Measurements from ENCODE around the gene CFAP99. TPM values are rescaled to one million over a fixed set of nuclear protein-coding genes. Genes with fewer than 3 reads are reported as not detected.

The CFAP99 gene
- total RNA-seq, 2 donors from 2014 or later = not detected

- Histone ChIP-seq H3K4me1 (peaks cover 13% of the 10 kb centered on the region), H3K4me3 (no peak overlapping the region), H3K36me3 (replicated peaks in 1 of 2; ENCODE audit: insufficient read depth in 1 of 2, low read depth in 2 of 2) (peaks cover 6 to 15% of the 10 kb centered on the region in 2 donors), H3K27me3 (no peaks in the 10 kb centered on the region), H3K27ac (peak overlapping the region in 2 of 4 donors; percentile 22 to 26), H3K9me3 (no peaks in the 10 kb centered on the region)
- ATAC-seq (no peak), DNase-seq (no peak)
- no peak for TF ChIP-seq POLR2A (IDR thresholded peaks at IDR 0.05)
- no peak for TF ChIP-seq CTCF (IDR thresholded peaks at IDR 0.05)
- 68 to 93% methylated on average over 2 to 3 of the region's 3 CpGs for WGBS, 2 donors
- intact Hi-C loops (cut with DNase I) = no loop called here
Observed at GRCh38 chr4:2494992-2495391, 76.2 kb downstream of the CFAP99 start.

GRCh38 chr4:2497324-2497723, 78.6 kb downstream of the CFAP99 start:
- Histone ChIP-seq H3K27me3 (no peaks in the 10 kb centered on the region), H3K4me1 (peaks cover 12% of the 10 kb centered on the region), H3K36me3 (replicated peaks in 1 of 2; ENCODE audit: insufficient read depth in 1 of 2, low read depth in 2 of 2) (peaks cover 0 to 25% of the 10 kb centered on the region in 2 donors), H3K9me3 (no peaks in the 10 kb centered on the region), H3K4me3 (no peak overlapping the region), H3K27ac (peak overlapping the region in 1 of 4 donors; percentile 13)
- DNase-seq (no peak), ATAC-seq (no peak)
- TF ChIP-seq POLR2A (IDR thresholded peaks at IDR 0.05) (no peak), CTCF (IDR thresholded peaks at IDR 0.05) (no peak)
- WGBS, 2 donors = 94 to 96% methylated on average over 4 of the region's 4 CpGs
- intact Hi-C loops (cut with DNase I) = no loop called here

- ATAC-seq = no peak
- 83 to 97% methylated on average over 9 of the region's 9 CpGs for WGBS, 2 donors
- H3K4me3 ChIP-seq = no peak overlapping the region
- no peaks in the 10 kb centered on the region for H3K9me3 ChIP-seq
- no peaks in the 10 kb centered on the region for H3K27me3 ChIP-seq
- peaks cover 0 to 25% of the 10 kb centered on the region in 2 donors for H3K36me3 ChIP-seq (replicated peaks in 1 of 2; ENCODE audit: insufficient read depth in 1 of 2, low read depth in 2 of 2)
- intact Hi-C loops (cut with DNase I) = no loop called here
- peaks cover 12% of the 10 kb centered on the region for H3K4me1 ChIP-seq
- TF ChIP-seq CTCF (IDR thresholded peaks at IDR 0.05) (no peak), POLR2A (IDR thresholded peaks at IDR 0.05) (no peak)
- no peak overlapping the region for H3K27ac ChIP-seq
- DNase-seq = peak in 1 of 4 donors; percentile 54
Observed at GRCh38 chr4:2497931-2498330, 79.2 kb downstream of the CFAP99 start.

GRCh38 chr4:2500547-2500946, 81.8 kb downstream of the CFAP99 start:
- Histone ChIP-seq H3K36me3 (replicated peaks in 1 of 2; ENCODE audit: insufficient read depth in 1 of 2, low read depth in 2 of 2) (peaks cover 0 to 25% of the 10 kb centered on the region in 2 donors), H3K27ac (no peak overlapping the region), H3K4me1 (no peaks in the 10 kb centered on the region), H3K4me3 (no peak overlapping the region), H3K27me3 (no peaks in the 10 kb centered on the region), H3K9me3 (no peaks in the 10 kb centered on the region)
- 80 to 87% methylated on average over 2 of the region's 2 CpGs for WGBS, 2 donors
- DNase-seq (no peak), ATAC-seq (no peak)
- intact Hi-C loops (cut with DNase I) = no loop called here
- no peak for TF ChIP-seq CTCF (IDR thresholded peaks at IDR 0.05)
- TF ChIP-seq POLR2A (IDR thresholded peaks at IDR 0.05) = no peak

GRCh38 chr4:2501034-2501594, 82.4 kb downstream of the CFAP99 start:
- ATAC-seq = no peak
- peaks cover 0 to 25% of the 10 kb centered on the region in 2 donors for H3K36me3 ChIP-seq (replicated peaks in 1 of 2; ENCODE audit: insufficient read depth in 1 of 2, low read depth in 2 of 2)

More at GRCh38 chr4:2501034-2501594, 82.4 kb downstream of the CFAP99 start:
- intact Hi-C loops (cut with DNase I) = no loop called here
- no peaks in the 10 kb centered on the region for H3K4me1 ChIP-seq
- H3K27ac ChIP-seq = no peak overlapping the region
- H3K4me3 ChIP-seq = no peak overlapping the region
- DNase-seq = no peak
- 92 to 93% methylated on average over 7 of the region's 7 CpGs for WGBS, 2 donors
- TF ChIP-seq POLR2A (IDR thresholded peaks at IDR 0.05) (no peak), CTCF (IDR thresholded peaks at IDR 0.05) (no peak)
- H3K27me3 ChIP-seq = no peaks in the 10 kb centered on the region
- H3K9me3 ChIP-seq = no peaks in the 10 kb centered on the region
